Upper lobe of left lung (tissue), 6 donors: Measurements from ENCODE around the gene C3orf80. TPM values are rescaled to one million over a fixed set of nuclear protein-coding genes. Genes with fewer than 3 reads are reported as not detected.

Experiments
- ATAC-seq, 2 donors: fragments of 200-7000 bp; cut with Tn5 transposase; one replicate each; pipeline ENCODE4 v1.9.1; 2022; ENCODE audit warnings: mild to moderate bottlenecking in 2 of 2, moderate library complexity in 2 of 2; ENCODE audit not compliant: low FRiP score in 2 of 2
- DNase-seq, 2 donors: peaks; one replicate each; pipeline ENCODE4 v3.0.0-alpha.2; 2019 to 2020
- H3K27ac ChIP-seq, 4 donors: fragments of 200-600 bp; sonication (generic); one replicate each; pipeline ENCODE4 v1.5.1; 2016 to 2019
- H3K27me3 ChIP-seq, 4 donors: fragments of 200-600 bp; sonication (generic); one replicate each; pipeline ENCODE4 v1.5.1; 2017 to 2019
- H3K36me3 ChIP-seq, 4 donors: fragments of 200-600 bp; sonication (generic); one replicate each; pipeline ENCODE4 v1.5.1; 2016 to 2019
- H3K4me1 ChIP-seq, 4 donors: fragments of 200-600 bp; sonication (generic); one replicate each; pipeline ENCODE4 v1.5.1; 2018 to 2019
- H3K4me3 ChIP-seq, 4 donors: fragments of 200-600 bp; sonication (generic); one replicate each; pipeline ENCODE4 v1.5.1; 2017 to 2019; ENCODE audit warnings: mild to moderate bottlenecking in 2 of 4, moderate library complexity in 1 of 4
- H3K9me3 ChIP-seq, 4 donors: fragments of 200-600 bp; sonication (generic); one replicate each; pipeline ENCODE4 v1.5.1; 2018 to 2019
- EP300 ChIP-seq, 4 donors: sonication (generic); formaldehyde crosslinking; IDR thresholded peaks; one replicate each; pipeline ENCODE4 v1.5.1; 2017; ENCODE audit warnings: antibody characterized with exemption in 4 of 4, control low read depth in 2 of 4
- POLR2A ChIP-seq, 4 donors: fragments of 450-650 bp; IDR thresholded peaks; one replicate each; pipeline ENCODE4 v1.5.1; 2016 to 2017; ENCODE audit warnings: antibody characterized with exemption in 4 of 4, mild to moderate bottlenecking in 2 of 4
- POLR2AphosphoS5 ChIP-seq, 2 donors: sonication (generic); formaldehyde crosslinking; IDR thresholded peaks; one replicate each; pipeline ENCODE4 v1.5.1; 2017; ENCODE audit warnings: antibody characterized with exemption in 2 of 2
- WGBS, 2 donors: methylation state at CpG; one replicate each; pipeline ENCODE4 v1.1.5; 2017 to 2018; 5-methylcytosine and 5-hydroxymethylcytosine counted together
- total RNA-seq, 6 donors: library from RNA; depleted of rRNA in 4 of 6; stranded (reverse); fragments of >200 nt in 4 of 6; gene quantifications; one replicate each; pipeline versions ENCODE4 v1.1.0 to v1.2.1, GENCODE V29; 2016 to 2021
- TF ChIP-seq, protein P1 (sequence below), 6 experiments: fragments of 450-650 bp in 4 of 6; fragments of 200-600 bp in 2 of 6; sonication (generic) in 2 of 6; IDR thresholded peaks; one replicate each; pipeline ENCODE4 v1.5.1; 2016 to 2019; ENCODE audit warnings: antibody characterized with exemption in 6 of 6
- donor health status: DM: no; HTN: no; CAD: no; lungs with moderate emphysema.
- donor health status: DM: no; HTN: yes; CAD: no; lungs with severe emphysema.

Gene C3orf80
- total RNA-seq, 6 donors from 2014 or later, result 0.30 to 4.2 (median 1.1) TPM; not detected in 1

DNA sequence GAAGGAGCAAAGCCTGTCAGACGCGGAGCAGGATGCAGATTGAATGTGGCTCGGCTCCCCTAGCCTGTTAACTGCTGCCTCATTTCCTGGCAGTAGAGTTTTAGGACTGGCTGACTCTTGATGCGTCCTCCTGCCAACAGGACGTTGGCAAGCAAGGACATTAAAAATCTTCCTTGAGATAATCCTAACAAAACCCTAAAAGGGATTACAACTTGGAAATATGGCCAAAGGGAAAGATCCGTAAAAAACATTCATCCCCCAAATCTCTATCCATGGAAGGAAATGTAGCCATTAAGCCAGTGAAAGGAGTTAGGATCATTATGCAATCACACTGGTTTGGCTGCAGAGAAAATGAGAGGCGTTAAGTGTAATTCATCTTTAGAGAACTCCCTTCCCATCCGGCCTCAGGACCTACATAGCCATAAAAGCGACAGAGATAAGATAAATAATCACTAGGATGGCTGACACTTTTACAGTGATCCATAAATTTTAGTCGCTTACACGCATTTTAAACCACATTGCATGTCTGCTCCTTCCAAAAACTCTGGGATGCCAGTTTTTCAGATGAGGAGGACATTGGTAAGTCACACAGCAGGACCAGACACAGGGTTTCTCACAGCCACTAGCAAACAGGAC, 44.5 kb upstream of the C3orf80 start:
- no peak for TF ChIP-seq EP300 (IDR thresholded peaks at IDR 0.05)
- no peak for TF ChIP-seq POLR2A (IDR thresholded peaks at IDR 0.05)
- TF ChIP-seq, protein P1, sequence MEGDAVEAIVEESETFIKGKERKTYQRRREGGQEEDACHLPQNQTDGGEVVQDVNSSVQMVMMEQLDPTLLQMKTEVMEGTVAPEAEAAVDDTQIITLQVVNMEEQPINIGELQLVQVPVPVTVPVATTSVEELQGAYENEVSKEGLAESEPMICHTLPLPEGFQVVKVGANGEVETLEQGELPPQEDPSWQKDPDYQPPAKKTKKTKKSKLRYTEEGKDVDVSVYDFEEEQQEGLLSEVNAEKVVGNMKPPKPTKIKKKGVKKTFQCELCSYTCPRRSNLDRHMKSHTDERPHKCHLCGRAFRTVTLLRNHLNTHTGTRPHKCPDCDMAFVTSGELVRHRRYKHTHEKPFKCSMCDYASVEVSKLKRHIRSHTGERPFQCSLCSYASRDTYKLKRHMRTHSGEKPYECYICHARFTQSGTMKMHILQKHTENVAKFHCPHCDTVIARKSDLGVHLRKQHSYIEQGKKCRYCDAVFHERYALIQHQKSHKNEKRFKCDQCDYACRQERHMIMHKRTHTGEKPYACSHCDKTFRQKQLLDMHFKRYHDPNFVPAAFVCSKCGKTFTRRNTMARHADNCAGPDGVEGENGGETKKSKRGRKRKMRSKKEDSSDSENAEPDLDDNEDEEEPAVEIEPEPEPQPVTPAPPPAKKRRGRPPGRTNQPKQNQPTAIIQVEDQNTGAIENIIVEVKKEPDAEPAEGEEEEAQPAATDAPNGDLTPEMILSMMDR (IDR thresholded peaks at IDR 0.05), result no peak
- Histone ChIP-seq H3K27me3 (no peaks in the 10 kb centered on the region), H3K36me3 (no peaks in the 10 kb centered on the region), H3K9me3 (no peaks in the 10 kb centered on the region), H3K4me3 (no peak overlapping the region), H3K27ac (no peak overlapping the region), H3K4me1 (peaks cover 0 to 6% (median 0%) of the 10 kb centered on the region in 4 donors)
- WGBS, 2 donors, result 32 to 33% methylated on average over 11 of the region's 11 CpGs
- no peak for DNase-seq
- ATAC-seq, result peak in 1 of 2 donors; percentile 66

DNA sequence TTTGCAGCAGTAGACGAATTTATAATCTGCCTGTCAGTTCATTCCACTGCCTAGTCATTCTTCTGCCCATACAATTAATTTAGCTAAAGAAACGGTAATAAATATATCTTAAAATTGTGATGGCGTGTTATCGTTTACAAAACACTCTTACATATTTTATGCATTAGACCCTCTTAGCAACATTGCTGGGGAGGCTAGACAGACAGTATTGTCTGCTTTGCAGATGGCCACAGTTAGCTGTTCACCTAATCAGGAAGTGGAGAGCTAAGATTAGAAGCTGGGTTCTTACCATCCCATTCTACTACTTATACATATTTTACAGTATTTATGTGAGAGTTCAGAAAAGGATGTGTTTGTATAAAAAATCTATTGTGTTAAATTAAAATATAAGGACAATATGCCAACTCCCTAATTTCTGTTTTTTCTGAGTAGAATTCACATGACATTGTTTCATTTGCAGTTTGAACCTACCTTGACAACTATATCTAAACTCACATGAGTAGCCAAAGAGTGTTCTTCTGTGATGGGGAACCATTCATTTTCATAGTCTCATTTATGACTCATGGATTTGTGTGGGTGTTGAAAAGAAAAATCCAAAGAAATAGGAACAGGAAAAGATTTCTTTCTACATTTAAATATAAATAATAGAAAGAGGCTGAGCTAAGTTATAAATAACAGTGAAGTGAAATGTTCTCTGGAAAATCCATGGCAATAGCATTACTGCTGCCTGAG, 41.7 kb upstream of the C3orf80 start:
- H3K27ac ChIP-seq, result no peak overlapping the region
- H3K4me3 ChIP-seq, result no peak overlapping the region
- no peaks in the 10 kb centered on the region for H3K9me3 ChIP-seq
- no peaks in the 10 kb centered on the region for H3K27me3 ChIP-seq
- no peak for TF ChIP-seq EP300 (IDR thresholded peaks at IDR 0.05)
- TF ChIP-seq POLR2AphosphoS5 (IDR thresholded peaks at IDR 0.05), result no peak
- no peak for TF ChIP-seq POLR2A (IDR thresholded peaks at IDR 0.05)
- TF ChIP-seq, protein P1 (IDR thresholded peaks at IDR 0.05), result no peak
- no peak for ATAC-seq
- DNase-seq, result no peak
- WGBS, 2 donors, result 58 to 77% methylated on average over 4 of the region's 4 CpGs
- no peaks in the 10 kb centered on the region for H3K36me3 ChIP-seq
- H3K4me1 ChIP-seq, result peaks cover 0 to 6% (median 0%) of the 10 kb centered on the region in 4 donors

DNA sequence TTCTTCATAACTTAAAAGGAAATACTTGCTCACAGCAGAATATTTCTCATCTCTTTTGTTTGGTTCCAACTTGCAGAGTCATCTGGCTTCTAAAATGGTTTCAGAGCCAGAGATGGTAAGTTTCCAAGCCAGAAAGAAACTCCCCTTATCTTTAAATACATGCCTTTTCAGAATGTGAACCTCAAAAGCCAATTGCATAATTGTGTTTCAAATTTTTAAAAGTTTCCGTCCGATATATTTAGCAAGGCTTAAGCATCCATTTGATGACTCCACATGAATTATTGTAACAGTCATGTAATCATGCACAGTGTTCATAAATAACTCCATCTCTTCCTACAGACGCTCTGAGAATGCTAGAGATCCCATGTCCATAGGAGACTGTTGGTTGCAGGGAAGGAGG, 40.6 kb upstream of the C3orf80 start:
- H3K4me3 ChIP-seq, result no peak overlapping the region
- H3K36me3 ChIP-seq, result no peaks in the 10 kb centered on the region
- no peak for TF ChIP-seq EP300 (IDR thresholded peaks at IDR 0.05)
- no peak for TF ChIP-seq POLR2A (IDR thresholded peaks at IDR 0.05)
- ATAC-seq, result peak in 1 of 2 donors; percentile 64
- H3K9me3 ChIP-seq, result no peaks in the 10 kb centered on the region
- no peaks in the 10 kb centered on the region for H3K27me3 ChIP-seq
- H3K4me1 ChIP-seq, result peaks cover 0 to 6% (median 0%) of the 10 kb centered on the region in 4 donors
- 37 to 40% methylated on average over 3 of the region's 3 CpGs for WGBS, 2 donors
- H3K27ac ChIP-seq, result no peak overlapping the region
- DNase-seq, result no peak

DNA sequence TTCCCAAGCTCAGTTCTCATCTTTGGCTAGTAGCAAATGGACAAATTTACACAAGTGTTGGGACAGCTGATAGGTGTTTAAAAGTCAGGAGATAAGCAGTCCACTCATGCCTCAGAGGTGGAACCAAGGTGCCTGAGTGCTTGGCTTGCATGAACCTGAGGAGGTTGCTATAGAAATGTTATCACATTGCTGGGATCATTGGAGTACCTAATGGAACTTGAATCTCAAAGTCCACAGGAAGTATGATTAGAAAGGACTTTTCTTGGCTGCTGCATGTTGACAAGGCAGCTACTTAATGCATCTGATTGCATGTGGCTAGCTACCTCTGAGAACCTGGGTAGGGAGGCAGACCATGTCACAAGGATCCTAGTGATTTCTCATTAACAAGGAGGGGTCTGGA, 39.5 kb upstream of the C3orf80 start:
- no peak overlapping the region for H3K27ac ChIP-seq
- DNase-seq (peak in 1 of 2 donors; percentile 25), ATAC-seq (peak in 1 of 2 donors; percentile 58)
- TF ChIP-seq, protein P1 (IDR thresholded peaks at IDR 0.05), result no peak
- TF ChIP-seq POLR2AphosphoS5 (IDR thresholded peaks at IDR 0.05) (no peak), EP300 (IDR thresholded peaks at IDR 0.05) (no peak), POLR2A (IDR thresholded peaks at IDR 0.05) (no peak)
- no peak overlapping the region for H3K4me3 ChIP-seq
- no peaks in the 10 kb centered on the region for H3K9me3 ChIP-seq
- H3K4me1 ChIP-seq, result peaks cover 0 to 6% (median 0%) of the 10 kb centered on the region in 4 donors
- H3K27me3 ChIP-seq, result no peaks in the 10 kb centered on the region
- H3K36me3 ChIP-seq, result no peaks in the 10 kb centered on the region

GRCh38 chr3:160187288-160187687, 37.9 kb upstream of the C3orf80 start:
- H3K9me3 ChIP-seq, result no peaks in the 10 kb centered on the region
- no peak overlapping the region for H3K27ac ChIP-seq
- H3K4me1 ChIP-seq, result peaks cover 0 to 6% (median 0%) of the 10 kb centered on the region in 4 donors
- no peaks in the 10 kb centered on the region for H3K36me3 ChIP-seq
- no peak for ATAC-seq
- TF ChIP-seq EP300 (IDR thresholded peaks at IDR 0.05) (no peak), POLR2AphosphoS5 (IDR thresholded peaks at IDR 0.05) (no peak), POLR2A (IDR thresholded peaks at IDR 0.05) (no peak)
- TF ChIP-seq, protein P1 (IDR thresholded peaks at IDR 0.05), result no peak
- no peaks in the 10 kb centered on the region for H3K27me3 ChIP-seq
- WGBS, 2 donors, result 100% methylated on average over 2 of the region's 2 CpGs
- DNase-seq, result no peak
- no peak overlapping the region for H3K4me3 ChIP-seq
